HG03066 (cell line): Measurements from ENCODE around the gene IGSF8.
"Not testable (repeated sequence)": the region's sequence is repeated elsewhere in the genome, so short reads cannot be mapped to it uniquely, and the experiment has no call there.

ENCODE experiments used
- ATAC-seq: cut with Tn5 transposase; IDR thresholded peaks from one replicate; pipeline ENCODE4 v1.9.1; 2021; ENCODE audit warnings: low read depth; ENCODE audit not compliant: unreplicated experiment

Gene IGSF8

GRCh38 chr1:160070243-160071163 lies 27.9 kb downstream of the IGSF8 start:
- ATAC-seq = no peak

DNA sequence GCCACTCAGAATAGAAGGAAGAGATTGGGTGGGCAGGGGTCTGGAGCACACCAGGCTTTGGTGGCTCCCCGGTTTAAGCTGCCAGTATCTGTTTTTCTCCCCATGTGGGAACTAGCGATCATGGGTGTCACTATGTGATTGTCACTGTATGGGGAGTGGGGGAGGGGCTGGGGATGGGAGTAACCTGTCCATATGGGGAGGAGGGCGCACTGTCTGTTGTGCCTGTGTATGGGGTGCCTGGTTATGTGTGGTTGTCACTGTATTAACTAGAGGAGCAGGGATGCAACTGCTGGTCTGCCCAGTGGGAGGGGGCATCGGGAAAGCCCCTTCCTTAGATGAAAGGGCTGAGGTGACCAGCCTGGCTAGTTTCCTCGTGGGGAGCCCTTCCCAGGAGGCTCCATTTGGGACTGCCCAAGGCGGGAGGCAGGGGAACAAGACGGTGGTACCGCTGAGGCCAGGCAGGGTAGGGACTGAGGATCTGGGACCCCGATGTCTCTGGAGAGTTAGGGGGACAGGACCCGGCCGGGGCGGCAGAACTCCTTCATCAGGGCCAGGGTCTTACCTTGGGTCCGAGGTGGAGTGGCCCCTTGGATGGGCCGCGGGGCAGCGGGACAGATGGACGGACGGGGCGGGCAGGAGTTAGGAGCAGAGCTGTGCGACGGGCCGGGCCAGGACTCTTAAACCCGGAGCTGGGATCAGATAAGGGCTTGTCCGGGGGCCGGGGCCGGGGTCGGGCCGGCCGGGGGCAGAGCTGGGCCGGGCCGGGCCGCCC lies 28.8 kb downstream of the IGSF8 start, which contains the start of gene KCNJ10:
Gene KCNJ10, minus strand, starts transcription at position 701 of the 772 bp plus-strand sequence. CDS start 27,628 bp downstream, outside the sequence.
- ATAC-seq = no peak

GRCh38 chr1:160068225-160068624 lies 30.2 kb downstream of the IGSF8 start:
- ATAC-seq = no peak

DNA sequence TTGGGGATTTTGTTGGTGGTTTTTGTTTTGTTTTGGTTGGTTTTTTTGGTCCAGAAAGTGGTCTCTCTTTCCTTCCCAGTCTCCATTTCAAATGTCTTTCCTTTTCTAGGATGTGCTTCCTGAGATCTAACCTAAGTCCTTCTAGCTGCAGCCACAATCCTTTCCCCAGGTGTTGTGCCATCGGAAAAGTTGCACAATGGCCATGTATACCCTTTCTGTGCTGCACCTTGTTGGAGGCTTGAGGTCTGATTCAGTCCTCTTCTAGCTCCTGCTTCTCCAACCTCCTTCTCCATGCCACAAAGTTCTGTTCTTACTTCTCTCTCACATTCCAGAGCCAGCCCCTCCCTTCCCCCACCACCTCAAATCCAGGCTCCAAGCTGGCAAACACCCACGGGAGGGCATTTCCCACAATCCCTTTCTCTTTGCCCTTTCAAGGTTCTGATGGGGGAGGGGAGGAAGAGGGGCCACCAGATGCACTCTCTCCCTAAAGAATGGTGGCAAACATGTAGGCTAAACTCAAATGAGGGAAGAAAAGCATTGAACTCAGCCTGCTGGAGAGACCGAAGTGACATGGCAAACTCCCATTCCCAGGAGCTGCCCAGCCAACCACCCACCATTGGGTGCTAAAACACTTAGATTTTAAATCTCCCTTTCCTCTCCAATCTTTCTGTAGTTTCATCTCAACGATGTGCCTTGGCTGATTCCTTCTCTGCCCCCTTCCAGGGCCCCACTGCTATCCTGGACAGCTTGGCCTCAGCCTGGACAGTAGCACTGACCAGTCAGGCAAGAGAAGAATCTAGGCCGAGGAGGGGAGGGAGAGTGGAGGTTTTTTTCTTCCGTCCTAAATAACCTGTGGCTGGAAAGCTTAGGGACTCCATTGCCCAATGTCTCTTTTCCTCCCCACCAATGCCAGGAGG lies 31.3 kb downstream of the IGSF8 start:
- no peak for ATAC-seq

- no peak for ATAC-seq
Measured at GRCh38 chr1:160064746-160065145, 33.7 kb downstream of the IGSF8 start.

- no peak for ATAC-seq
Measured at GRCh38 chr1:160064164-160064563, 34.3 kb downstream of the IGSF8 start.

GRCh38 chr1:160063176-160063575 lies 35.2 kb downstream of the IGSF8 start:
- no peak for ATAC-seq

DNA sequence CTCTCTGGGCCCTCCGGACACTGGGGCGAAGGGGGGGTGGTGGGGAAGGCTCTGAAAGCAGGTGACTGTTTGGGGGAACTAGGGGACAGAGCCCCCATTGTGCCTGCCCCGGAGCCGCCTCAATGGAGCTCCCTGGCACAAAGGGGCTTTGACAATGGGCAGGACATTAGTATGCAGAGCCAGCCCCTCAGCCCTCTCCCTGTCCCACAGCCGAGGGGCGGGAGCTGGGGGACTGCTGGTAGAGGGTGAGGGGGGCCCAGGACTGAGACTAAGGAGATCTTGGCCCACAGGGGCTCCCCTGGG lies 36.2 kb downstream of the IGSF8 start:
- ATAC-seq = no peak

GRCh38 chr1:160061369-160062229 lies 36.8 kb downstream of the IGSF8 start:
- ATAC-seq = no peak

DNA sequence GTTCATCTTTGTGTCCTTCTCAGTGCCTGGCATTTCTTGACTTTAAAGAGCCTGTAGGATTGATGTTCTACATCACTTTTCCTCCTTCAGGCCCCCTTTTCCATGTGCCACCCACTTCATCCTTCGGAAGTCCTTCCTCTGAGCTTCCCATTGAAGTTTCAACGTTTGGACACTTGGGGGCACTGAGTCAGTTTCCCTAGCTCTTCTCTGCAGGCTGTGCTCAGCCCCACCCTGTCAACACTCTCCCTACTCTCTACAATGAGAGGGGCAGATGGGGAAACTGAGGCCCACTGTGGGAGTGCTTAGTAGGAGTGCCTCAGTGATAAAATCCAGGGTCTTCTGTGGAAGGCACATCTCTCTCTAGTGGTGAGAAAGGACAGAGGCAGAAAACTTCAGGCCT lies 40.3 kb downstream of the IGSF8 start:
- ATAC-seq = no peak

DNA sequence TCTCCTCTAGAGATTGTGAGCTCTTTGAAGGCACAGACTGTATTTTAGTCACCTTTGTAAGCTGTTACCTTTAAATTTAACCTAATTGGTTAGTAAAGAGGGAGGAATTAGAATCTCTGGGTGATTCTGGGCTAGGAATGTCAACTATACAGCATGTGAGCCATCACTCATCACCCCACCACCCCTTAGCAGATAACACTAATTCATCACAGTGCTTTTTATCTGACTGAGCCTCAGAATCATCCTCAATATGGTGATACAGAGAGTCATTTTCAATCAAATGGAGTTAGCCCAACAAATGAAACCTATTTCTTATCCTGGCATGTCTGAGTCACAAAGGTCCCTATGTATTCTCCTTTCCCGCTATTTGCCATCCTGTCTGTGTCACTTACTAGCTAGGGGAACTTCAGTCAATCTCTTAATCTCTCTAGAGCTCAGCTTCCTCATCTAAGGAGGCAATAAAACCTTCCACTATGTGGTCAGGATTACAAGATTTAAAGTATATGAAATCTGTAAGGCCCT lies 41.7 kb downstream of the IGSF8 start:
- ATAC-seq = no peak

DNA sequence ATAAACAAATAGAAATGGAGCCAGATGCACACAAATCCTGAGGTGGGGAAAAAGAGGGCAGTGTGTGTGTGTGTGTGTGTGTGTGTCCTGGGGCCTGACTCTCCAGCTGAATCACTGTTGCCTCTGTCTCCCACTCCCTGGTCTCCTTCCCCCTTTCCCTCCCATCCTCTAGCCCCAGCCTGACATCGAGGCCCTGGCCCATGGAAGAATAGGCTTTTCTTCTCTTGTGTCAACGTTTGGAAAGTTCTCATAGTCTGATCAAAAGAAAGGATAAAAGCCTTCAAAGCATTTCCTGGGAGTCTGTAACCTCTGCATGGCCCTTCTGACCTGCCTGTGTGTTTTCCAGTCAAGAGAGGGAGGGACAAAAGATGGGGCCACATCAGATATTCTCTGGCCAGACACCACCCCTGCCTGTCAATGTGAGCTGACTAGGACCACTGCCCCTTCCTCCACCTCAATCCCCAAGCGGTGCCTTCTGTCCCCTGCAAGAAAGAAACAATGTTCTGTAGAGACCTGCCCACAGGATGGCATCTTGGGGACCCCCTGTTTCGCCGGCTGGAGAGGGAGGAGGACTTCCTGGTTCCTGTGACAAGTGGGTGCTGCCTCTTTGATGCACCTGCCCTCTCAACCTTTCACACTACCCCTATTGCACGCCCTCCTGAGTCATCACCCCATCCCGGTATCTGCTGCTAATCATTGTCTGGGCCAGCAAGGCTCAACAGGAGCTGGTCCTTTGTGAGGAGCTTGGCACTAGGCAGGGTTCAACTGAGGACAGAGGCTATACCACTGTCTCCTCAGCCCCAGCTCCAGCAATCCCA lies 44.7 kb downstream of the IGSF8 start:
- no peak for ATAC-seq

DNA sequence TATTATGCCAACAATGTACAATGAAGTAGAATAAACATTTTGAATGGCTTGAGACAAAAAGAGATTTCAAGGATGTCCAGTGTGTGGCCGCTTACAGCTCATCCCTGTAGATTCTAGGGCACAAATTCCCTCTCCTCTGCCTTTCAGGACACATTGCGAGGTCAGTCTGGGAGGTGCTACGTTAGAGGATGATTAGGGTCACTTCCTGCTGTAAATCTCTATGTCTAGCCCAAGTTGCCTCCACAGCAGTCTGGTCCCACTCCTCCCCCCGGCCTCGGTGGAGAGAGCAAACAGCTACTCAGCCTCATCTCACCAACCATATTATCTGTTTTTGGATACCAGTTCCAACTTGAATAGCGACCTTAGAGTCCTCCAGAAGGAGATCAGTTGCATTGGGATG lies 45.5 kb downstream of the IGSF8 start:
- no peak for ATAC-seq

GRCh38 chr1:160050619-160051018 lies 47.8 kb downstream of the IGSF8 start:
- ATAC-seq = no peak

DNA sequence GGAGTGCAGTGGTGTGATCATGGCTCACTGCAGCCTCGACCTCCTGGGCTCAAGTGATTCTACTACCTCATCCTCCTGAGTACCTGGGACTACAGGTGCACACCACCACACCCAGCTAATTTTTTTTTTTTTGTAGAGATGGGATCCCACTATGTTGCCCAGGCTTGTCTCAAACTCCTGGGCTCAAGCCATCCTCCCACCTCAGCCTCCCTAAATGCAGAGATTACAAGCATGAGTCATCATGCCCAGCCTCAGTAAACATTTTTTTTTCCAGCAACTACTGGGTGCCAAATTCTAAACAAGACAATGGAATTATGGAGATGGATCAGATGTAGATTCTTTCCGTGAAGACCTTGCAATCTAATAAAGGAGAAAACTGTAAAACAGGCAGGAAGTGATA lies 48.2 kb downstream of the IGSF8 start:
- ATAC-seq = not testable (repeated sequence)

DNA sequence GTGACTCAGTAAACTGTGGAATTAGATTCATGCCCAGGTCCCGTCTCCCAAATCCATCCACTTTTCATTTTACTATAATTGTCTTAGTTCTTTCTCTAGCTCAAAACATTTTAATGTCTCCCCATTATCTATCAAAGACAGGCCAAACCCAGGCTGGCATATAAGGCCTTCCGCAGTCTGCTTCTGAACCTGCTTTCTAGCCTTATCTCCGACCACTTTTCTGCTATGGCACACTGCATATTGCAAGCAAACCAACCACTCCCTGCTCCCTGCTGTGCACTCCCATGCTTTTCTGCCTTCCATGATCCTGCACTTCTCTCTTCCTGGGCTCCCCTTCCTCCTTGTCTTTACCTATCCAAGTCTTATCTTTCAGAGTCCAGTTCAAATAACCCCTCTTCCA lies 49.3 kb downstream of the IGSF8 start:
- no peak for ATAC-seq

DNA sequence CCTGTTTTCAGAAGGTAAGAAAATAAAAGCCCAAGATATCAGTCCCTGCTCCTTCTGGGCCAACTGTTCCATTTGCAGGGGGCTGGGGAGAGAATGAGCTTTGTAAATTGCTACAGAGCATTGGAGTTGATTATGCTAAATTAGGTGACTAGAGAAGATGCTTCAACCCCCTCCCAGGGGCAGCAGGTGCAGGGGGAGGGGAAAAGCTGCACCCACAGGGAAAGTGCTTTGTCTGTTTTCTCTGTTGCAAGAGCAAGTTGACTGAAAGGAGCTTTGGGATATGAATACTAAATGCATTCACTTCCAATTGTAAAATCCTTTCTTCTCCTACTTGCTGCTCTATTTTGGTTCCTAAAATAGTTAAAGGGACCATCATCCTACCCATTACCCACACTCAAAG lies 50.1 kb downstream of the IGSF8 start:
- no peak for ATAC-seq

- peak; percentile 37 for ATAC-seq
Measured at GRCh38 chr1:160047111-160047991, 51.1 kb downstream of the IGSF8 start.
